ENCODE data around the gene IGF1R.

IGF1R gene

GRCh38 chr15:98920091-98920880, 271.9 kb downstream of the IGF1R start:
- DNase-seq (ENCODE audit: low read depth in 2 of 2), result no peak
- no peak for TF ChIP-seq CTCF (IDR thresholded peaks at IDR 0.05; ENCODE audit: low read depth, low read length)

DNA sequence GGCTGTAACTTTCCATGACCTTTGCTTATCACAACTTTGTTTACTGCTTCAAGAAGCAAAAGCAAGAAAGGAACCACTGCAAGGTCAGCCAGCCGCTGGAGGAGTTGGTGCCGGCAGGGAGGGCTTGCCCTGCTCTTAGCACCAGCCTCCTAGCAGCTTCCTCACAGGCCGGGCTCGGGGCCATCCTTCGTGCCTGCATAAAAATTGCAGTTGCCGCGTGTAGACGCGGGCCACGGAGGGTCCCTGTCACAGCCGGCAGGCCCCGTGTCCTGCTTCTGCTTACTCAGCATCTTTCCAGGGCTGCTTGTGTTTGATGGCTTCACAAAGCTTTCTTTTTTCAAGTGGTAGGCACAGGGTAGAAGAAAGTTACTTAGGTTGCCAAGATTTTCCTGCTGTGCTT, 274.8 kb downstream of the IGF1R start:
- H3K4me3 ChIP-seq (replicated peaks in 1 of 2; ENCODE audit: low read depth in 2 of 2, low read length in 2 of 2), result no peak overlapping the region
- TF ChIP-seq CTCF (IDR thresholded peaks at IDR 0.05; ENCODE audit: low read depth, low read length), result no peak
- DNase-seq (ENCODE audit: low read depth in 2 of 2), result no peak

More at GRCh38 chr15:98920091-98920880, 271.9 kb downstream of the IGF1R start:
- H3K4me3 ChIP-seq (replicated peaks in 1 of 2; ENCODE audit: low read depth in 2 of 2, low read length in 2 of 2), result no peak overlapping the region

- no peak overlapping the region for H3K4me3 ChIP-seq (replicated peaks in 1 of 2; ENCODE audit: low read depth in 2 of 2, low read length in 2 of 2)
- no peak for DNase-seq (ENCODE audit: low read depth in 2 of 2)
- TF ChIP-seq CTCF (IDR thresholded peaks at IDR 0.05; ENCODE audit: low read depth, low read length), result no peak
These were observed 275.2 kb downstream of the IGF1R start for GRCh38 chr15:98923579-98923978.

- peak; percentile 9 to 42 for DNase-seq (ENCODE audit: low read depth in 2 of 2)
- TF ChIP-seq CTCF (IDR thresholded peaks at IDR 0.05; ENCODE audit: low read depth, low read length), result no peak
- no peak overlapping the region for H3K4me3 ChIP-seq (replicated peaks in 1 of 2; ENCODE audit: low read depth in 2 of 2, low read length in 2 of 2)
These were observed 276.2 kb downstream of the IGF1R start for GRCh38 chr15:98924401-98925049.

GRCh38 chr15:98926236-98926635, 277.9 kb downstream of the IGF1R start:
- no peak overlapping the region for H3K4me3 ChIP-seq (replicated peaks in 1 of 2; ENCODE audit: low read depth in 2 of 2, low read length in 2 of 2)
- no peak for DNase-seq (ENCODE audit: low read depth in 2 of 2)
- TF ChIP-seq CTCF (IDR thresholded peaks at IDR 0.05; ENCODE audit: low read depth, low read length), result no peak

DNA sequence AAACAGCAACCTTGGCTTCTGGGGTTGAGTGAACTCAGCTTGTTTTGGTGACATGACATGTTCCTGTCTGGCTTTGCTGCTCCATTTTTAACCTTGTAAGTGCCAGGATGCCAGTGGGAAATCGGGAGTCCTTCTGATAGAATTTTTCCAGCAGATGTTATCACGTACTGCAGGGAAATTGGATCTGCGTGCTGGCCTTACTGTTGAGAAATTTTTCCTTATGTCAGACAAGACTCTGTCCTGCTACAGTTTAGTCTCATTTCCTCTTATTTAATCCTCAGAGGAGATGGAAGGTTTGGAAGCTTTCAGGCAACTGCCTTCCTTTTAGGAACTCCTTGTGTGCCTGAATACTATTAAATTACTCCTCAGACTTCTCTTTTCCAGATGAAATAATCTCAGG, 278.7 kb downstream of the IGF1R start:
- no peak overlapping the region for H3K4me3 ChIP-seq (replicated peaks in 1 of 2; ENCODE audit: low read depth in 2 of 2, low read length in 2 of 2)
- DNase-seq (ENCODE audit: low read depth in 2 of 2), result peak in 1 of 2 donors; percentile 37
- no peak for TF ChIP-seq CTCF (IDR thresholded peaks at IDR 0.05; ENCODE audit: low read depth, low read length)
